Measurements from ENCODE around the gene SYS1. TPM values are rescaled to one million over a fixed set of nuclear protein-coding genes. Genes with fewer than 3 reads are reported as not detected.

SYS1 gene
- total and polyA plus RNA-seq, 2 donors (not counting 1 experiment from before 2014, with no cell fraction given) = 25.3 to 57.7 TPM

DNA sequence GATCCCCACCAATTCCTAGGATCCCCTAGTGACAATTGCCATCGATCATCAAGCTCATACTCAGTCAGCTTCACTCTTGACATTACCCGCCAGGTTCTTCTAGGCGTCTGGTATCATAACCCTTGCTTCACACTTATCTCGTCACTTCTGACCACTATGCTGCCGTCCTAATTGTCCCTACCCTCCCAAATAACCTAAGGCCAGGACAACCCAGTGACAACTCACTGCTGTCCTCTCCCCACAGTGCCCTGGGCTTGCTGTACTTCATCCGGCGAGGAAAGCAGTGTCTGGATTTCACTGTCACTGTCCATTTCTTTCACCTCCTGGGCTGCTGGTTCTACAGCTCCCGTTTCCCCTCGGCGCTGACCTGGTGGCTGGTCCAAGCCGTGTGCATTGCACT lies 3.7 kb downstream of the SYS1 start:
- Histone ChIP-seq H3K4me2 (replicated peaks; ENCODE audit: low read depth, low read length, poor library complexity, severe bottlenecking) (peak overlapping the region; percentile 66), H3K79me2 (ENCODE audit: control insufficient read depth, insufficient read depth, low read length) (peaks cover 51% of the 10 kb centered on the region), H3K9ac (ENCODE audit: low read length) (no peak overlapping the region), H3K9me3 (ENCODE audit: control extremely low read depth in 1 of 3, control insufficient read depth in 2 of 3, insufficient read depth in 1 of 3, low read length in 2 of 3) (no peaks in the 10 kb centered on the region), H3K27ac (ENCODE audit: low read length in 2 of 2) (peak overlapping the region in 1 of 2 donors; percentile 94), H3K4me1 (ENCODE audit: control insufficient read depth in 2 of 2, insufficient read depth in 2 of 2, low read length in 2 of 2) (peaks cover 81 to 85% of the 10 kb centered on the region in 2 donors), H3K27me3 (replicated peaks in 1 of 4; ENCODE audit: control extremely low read depth in 1 of 4, control insufficient read depth in 3 of 4, insufficient read depth in 4 of 4, low read length in 3 of 4) (no peaks in the 10 kb centered on the region), H3K36me3 (replicated peaks in 1 of 2; ENCODE audit: control extremely low read depth in 1 of 2, control insufficient read depth in 1 of 2, extremely low read depth in 1 of 2, insufficient read depth in 2 of 2, low read length in 1 of 2) (peaks cover 5 to 32% of the 10 kb centered on the region in 2 experiments), H2AFZ (ENCODE audit: insufficient read depth, low read depth, low read length, poor library complexity, severe bottlenecking) (no peak overlapping the region), H4K20me1 (ENCODE audit: control insufficient read depth, insufficient read depth, low read length, poor library complexity, severe bottlenecking) (peaks cover 76% of the 10 kb centered on the region), H3K4me3 (ENCODE audit: control extremely low read depth in 1 of 5, extremely low read depth in 1 of 5, insufficient read depth in 1 of 5, low read depth in 2 of 5, low read length in 4 of 5) (no peak overlapping the region)
- H3K27me3 Mint-ChIP-seq = no peaks in the 10 kb centered on the region
- no peak for ATAC-seq (ENCODE audit: low read depth)
- H3K4me1 Mint-ChIP-seq = peaks cover 82% of the 10 kb centered on the region
- intact Hi-C loops (cut with micrococcal nuclease) = loop anchor here (5.0 kb wide), 1 partner anchor 426 kb away; the partner anchor contains the start of genes DNTTIP1 and WFDC3
- H3K9me3 Mint-ChIP-seq (ENCODE audit: insufficient read depth) = no peaks in the 10 kb centered on the region
- ChIA-PET POLR2A (interaction anchor here (1.0 kb wide), 1 partner anchor 53 kb away, joined by 3 read pairs; no protein-coding TSS in a partner anchor), CTCF (interaction anchor here (0.7 to 20.6 kb wide), 9 partner anchors 9 to 404 kb away, joined by 3 to 814 read pairs (median 4); no protein-coding TSS in a partner anchor)
- 94% methylated on average over 11 of the region's 11 CpGs for WGBS (ENCODE audit: insufficient coverage)
- H3K4me3 Mint-ChIP-seq = peak overlapping the region; percentile 24
- DNase-seq = no peak
- TF ChIP-seq CTCF (IDR thresholded peaks at IDR 0.05) = no peak
- no peak for TF ChIP-seq EZH2 (IDR thresholded peaks at IDR 0.05; ENCODE audit: borderline replicate concordance, insufficient read depth, low read depth, low read length, poor library complexity, severe bottlenecking)
- H3K27ac Mint-ChIP-seq = peak overlapping the region; percentile 92

GRCh38 chr20:45367126-45367525 lies 4.2 kb downstream of the SYS1 start:
- ATAC-seq (ENCODE audit: low read depth) (no peak), DNase-seq (no peak)
- Histone ChIP-seq H4K20me1 (ENCODE audit: control insufficient read depth, insufficient read depth, low read length, poor library complexity, severe bottlenecking) (peaks cover 80% of the 10 kb centered on the region), H2AFZ (ENCODE audit: insufficient read depth, low read depth, low read length, poor library complexity, severe bottlenecking) (no peak overlapping the region), H3K27ac (ENCODE audit: low read length in 2 of 2) (peak overlapping the region in 1 of 2 donors; percentile 94), H3K4me3 (ENCODE audit: control extremely low read depth in 1 of 5, extremely low read depth in 1 of 5, insufficient read depth in 1 of 5, low read depth in 2 of 5, low read length in 4 of 5) (no peak overlapping the region), H3K79me2 (ENCODE audit: control insufficient read depth, insufficient read depth, low read length) (peaks cover 55% of the 10 kb centered on the region), H3K9ac (ENCODE audit: low read length) (peak overlapping the region; percentile 28), H3K27me3 (replicated peaks in 1 of 4; ENCODE audit: control extremely low read depth in 1 of 4, control insufficient read depth in 3 of 4, insufficient read depth in 4 of 4, low read length in 3 of 4) (no peaks in the 10 kb centered on the region), H3K4me1 (ENCODE audit: control insufficient read depth in 2 of 2, insufficient read depth in 2 of 2, low read length in 2 of 2) (peaks cover 86 to 89% of the 10 kb centered on the region in 2 donors), H3K4me2 (replicated peaks; ENCODE audit: low read depth, low read length, poor library complexity, severe bottlenecking) (peak overlapping the region; percentile 66), H3K9me3 (ENCODE audit: control extremely low read depth in 1 of 3, control insufficient read depth in 2 of 3, insufficient read depth in 1 of 3, low read length in 2 of 3) (no peaks in the 10 kb centered on the region), H3K36me3 (replicated peaks in 1 of 2; ENCODE audit: control extremely low read depth in 1 of 2, control insufficient read depth in 1 of 2, extremely low read depth in 1 of 2, insufficient read depth in 2 of 2, low read length in 1 of 2) (peaks cover 5 to 32% of the 10 kb centered on the region in 2 experiments)
- H3K4me3 Mint-ChIP-seq = peak overlapping the region; percentile 86
- H3K27me3 Mint-ChIP-seq = no peaks in the 10 kb centered on the region
- ChIA-PET CTCF (interaction anchor here (0.9 to 20.6 kb wide), 9 partner anchors 9 to 404 kb away, joined by 3 to 814 read pairs (median 4); no protein-coding TSS in a partner anchor), POLR2A (interaction anchor here (0.7 to 2.2 kb wide), 4 partner anchors 39 to 70 kb away, joined by 3 to 7 read pairs (median 4); no protein-coding TSS in a partner anchor)
- intact Hi-C loops (cut with micrococcal nuclease) = loop anchor here (5.0 kb wide), 1 partner anchor 425 kb away; the partner anchor contains the start of genes DNTTIP1 and WFDC3
- H3K27ac Mint-ChIP-seq = peak overlapping the region; percentile 92
- peaks cover 84% of the 10 kb centered on the region for H3K4me1 Mint-ChIP-seq
- H3K9me3 Mint-ChIP-seq (ENCODE audit: insufficient read depth) = no peaks in the 10 kb centered on the region
- no peak for TF ChIP-seq EZH2 (IDR thresholded peaks at IDR 0.05; ENCODE audit: borderline replicate concordance, insufficient read depth, low read depth, low read length, poor library complexity, severe bottlenecking)
- TF ChIP-seq CTCF (IDR thresholded peaks at IDR 0.05) = no peak

Data from B cell (primary cell).